Cardiac septum (tissue), 1 donor: Measurements from ENCODE around the gene PROKR1. TPM values are rescaled to one million over a fixed set of nuclear protein-coding genes. Genes with fewer than 3 reads are reported as not detected.
"Not testable (repeated sequence)": the region's sequence is repeated elsewhere in the genome, so short reads cannot be mapped to it uniquely, and the experiment has no call there.

ENCODE experiments used
- DNase-seq: peaks from one replicate; pipeline ENCODE4 v3.0.0-alpha.2; 2020; ENCODE audit warnings: low spot score
- intact Hi-C: fragments of 100-400 bp; cut with DNase I; formaldehyde crosslinking; loops from one replicate; pipeline ENCODE4 v1.14.0; 2022
- total RNA-seq: library from RNA; stranded (reverse); fragmentation: NEBNext Ultra II Directional; extraction: Animal tissue kit (Norgen Biotek cat#: 25700); gene quantifications from one replicate; pipeline ENCODE4 v1.2.1, GENCODE V29; 2021
- donor health status: DM: no; HTN: no; CAD: no.

PROKR1 gene
- total RNA-seq, 1 donor from 2014 or later, result 0.08 TPM

- intact Hi-C loops, result no loop called here
- no peak for DNase-seq
Measured at GRCh38 chr2:68653034-68653433, 9.7 kb downstream of the PROKR1 start.

DNA sequence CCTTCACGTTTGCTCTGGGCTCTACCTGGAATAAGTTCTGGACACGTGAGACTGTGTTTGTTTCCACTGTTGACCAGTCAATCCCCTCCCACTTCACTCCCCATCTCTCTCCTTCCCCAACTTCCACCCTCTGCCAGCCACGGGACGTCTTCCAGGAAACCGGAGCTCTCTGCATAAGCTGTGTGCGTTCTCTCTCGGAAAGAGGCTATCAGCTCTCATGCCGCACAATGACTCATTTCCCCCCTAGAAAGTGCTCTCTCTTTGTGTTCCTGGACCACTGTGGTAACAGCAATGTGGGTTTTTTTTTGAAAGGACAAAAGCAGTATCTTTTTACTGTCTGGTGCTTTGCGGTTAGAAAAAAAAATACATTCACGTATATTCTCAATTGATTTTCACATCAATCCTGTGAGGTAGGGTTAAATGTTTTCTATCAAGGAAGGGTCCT lies 10.2 kb downstream of the PROKR1 start:
- DNase-seq, result no peak

DNA sequence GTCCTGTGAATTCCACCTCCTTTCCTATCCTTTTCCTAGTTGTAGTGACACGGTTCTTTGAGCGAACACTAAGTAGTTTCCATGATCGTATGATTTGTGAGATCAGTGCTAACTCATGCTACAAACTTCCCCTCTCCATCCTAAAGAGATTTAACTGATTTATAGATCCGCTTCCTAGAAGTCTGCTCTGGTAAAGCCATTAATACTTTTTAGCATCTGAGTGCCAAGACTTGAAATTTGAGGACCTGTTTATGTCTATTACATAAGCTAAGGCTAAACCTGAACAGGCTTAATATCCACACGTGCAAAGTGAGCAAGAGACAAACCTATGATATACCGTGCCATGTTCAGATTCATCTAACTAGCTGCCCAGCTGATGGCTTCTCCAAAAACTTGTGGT lies 14.9 kb downstream of the PROKR1 start:
- DNase-seq, result no peak
- intact Hi-C loops, result no loop called here

More for the DNA sequence above, 10.2 kb downstream of the PROKR1 start:
- intact Hi-C loops, result no loop called here

- DNase-seq, result no peak
- intact Hi-C loops, result no loop called here
Measured at GRCh38 chr2:68659081-68659480, 15.7 kb downstream of the PROKR1 start.

DNA sequence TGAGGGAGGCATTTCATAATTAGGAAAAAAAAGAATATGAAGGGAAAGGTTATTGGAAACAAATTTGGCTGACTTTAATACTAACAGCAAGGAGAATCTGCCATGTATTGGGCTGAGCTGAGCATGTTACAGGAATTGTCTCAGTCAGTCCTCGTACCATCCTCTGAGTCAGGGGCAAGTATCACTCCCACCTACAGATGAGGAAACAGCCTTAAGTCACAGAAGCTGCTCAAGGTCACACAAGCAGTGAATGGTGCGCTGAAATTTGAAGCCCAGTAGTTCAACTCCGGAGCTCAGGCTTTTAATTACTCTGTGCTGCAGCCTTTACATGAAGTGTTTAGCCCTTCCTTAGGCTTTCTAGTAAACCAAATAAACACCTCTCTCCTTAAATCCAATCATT lies 17.3 kb downstream of the PROKR1 start:
- no peak for DNase-seq
- intact Hi-C loops, result no loop called here

DNA sequence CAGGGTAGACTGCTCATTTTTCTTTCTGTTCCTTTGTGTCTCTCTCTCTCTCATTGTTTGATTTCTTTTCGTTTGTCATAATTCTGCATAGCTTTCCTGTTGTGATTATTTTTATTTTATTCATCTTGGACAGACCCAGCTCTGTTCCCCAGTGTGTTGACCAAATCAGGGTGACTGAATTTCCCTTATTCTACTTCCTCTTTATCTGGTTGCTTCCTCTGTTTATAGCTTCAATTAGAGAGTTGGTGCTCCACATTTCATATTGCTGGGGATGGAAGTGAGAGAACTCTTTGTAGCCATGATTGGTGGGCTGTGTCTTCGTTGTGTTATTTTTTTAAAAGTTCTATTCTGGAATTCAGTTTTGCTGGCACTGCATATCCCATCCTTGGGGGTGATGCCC lies 19.1 kb downstream of the PROKR1 start:
- no peak for DNase-seq
- intact Hi-C loops, result no loop called here

DNA sequence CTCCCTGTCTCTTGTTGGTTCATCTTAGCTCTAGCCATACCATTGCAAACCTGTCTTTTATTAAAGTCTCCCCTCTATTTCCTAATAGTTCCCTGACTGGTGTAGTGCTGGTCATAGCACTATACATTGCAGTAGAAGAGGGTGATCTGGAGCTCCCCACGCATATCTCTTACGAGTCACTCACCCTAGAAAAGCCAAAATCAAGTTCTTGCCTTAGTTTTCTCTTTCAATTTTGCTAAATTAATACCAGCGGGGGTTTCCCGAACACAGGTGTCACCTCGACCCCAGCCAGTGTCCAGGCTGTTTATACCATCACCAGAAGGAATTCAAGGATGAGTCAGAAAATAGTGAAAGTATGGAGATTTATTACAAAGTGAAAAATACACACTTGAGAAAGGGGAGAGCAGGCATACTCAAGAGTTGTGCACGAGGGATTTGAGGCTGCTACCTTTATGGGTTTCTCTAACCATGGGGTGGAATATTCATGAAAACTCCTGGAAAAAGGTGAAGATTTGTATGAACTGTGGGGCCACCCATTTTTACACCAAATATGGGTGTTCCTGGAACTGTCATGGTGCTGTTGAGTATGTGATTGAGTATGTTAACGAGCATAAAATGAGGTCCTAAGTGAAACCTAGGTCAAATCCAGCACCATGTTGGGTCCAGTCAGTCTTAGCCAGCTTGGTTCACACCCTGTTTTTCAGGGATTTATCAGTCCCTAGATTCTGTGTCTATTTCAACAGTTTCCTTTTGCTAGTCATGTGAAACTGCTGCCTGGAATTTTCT lies 20.2 kb downstream of the PROKR1 start:
- DNase-seq, result no peak
- intact Hi-C loops, result no loop called here

GRCh38 chr2:68667371-68667770 lies 24.0 kb downstream of the PROKR1 start:
- intact Hi-C loops, result no loop called here
- no peak for DNase-seq

- DNase-seq, result no peak
- intact Hi-C loops, result no loop called here
Measured at GRCh38 chr2:68669651-68670050, 26.3 kb downstream of the PROKR1 start.

DNA sequence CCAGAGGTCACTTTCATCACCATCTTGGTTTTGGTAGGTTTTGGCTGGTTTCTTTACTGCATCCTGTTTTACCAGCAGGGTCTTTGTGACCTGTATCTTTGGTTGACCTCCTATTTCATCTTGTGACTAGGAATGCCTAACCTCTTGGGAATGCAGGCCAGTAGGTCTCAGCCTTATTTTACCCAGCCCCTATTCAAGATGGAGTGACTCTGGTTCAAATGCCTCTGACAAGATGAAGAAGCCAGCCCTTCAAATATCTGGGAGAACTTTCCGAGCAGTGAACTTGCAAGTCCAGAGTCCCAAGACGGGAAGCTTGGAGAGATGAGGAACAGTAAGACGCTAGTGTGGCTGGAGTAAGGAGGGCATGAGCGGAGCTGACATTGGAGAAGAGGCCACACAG lies 28.6 kb downstream of the PROKR1 start:
- no peak for DNase-seq
- intact Hi-C loops, result no loop called here

GRCh38 chr2:68673631-68674030 lies 30.3 kb downstream of the PROKR1 start:
- intact Hi-C loops, result no loop called here
- no peak for DNase-seq

DNA sequence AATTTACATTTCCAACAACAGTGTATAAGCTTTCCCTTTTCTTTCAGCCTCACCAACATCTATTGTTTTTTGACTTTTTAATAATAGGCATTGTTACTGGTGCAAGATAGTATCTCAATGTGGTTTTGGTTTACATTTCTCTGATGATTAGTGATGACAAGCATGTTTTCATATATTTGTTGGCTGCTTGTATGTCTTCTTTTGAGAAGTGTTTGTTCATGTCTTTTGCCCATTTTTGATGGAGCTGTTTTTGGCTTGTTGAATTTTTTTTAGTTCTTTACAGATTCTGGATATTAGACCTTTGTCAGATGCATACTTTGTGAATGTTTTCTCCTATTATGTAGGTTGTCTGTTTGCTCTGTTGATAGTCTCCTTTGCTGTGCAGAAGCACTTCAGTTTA lies 32.1 kb downstream of the PROKR1 start:
- intact Hi-C loops, result no loop called here
- DNase-seq, result no peak

- intact Hi-C loops, DNase-seq: not testable (repeated sequence)
Measured at GRCh38 chr2:68677837-68678236, 34.5 kb downstream of the PROKR1 start.

GRCh38 chr2:68679166-68679916 lies 36.0 kb downstream of the PROKR1 start:
- intact Hi-C loops, DNase-seq: not testable (repeated sequence)

GRCh38 chr2:68679917-68680267 lies 36.5 kb downstream of the PROKR1 start:
- intact Hi-C loops, DNase-seq: not testable (repeated sequence)

DNA sequence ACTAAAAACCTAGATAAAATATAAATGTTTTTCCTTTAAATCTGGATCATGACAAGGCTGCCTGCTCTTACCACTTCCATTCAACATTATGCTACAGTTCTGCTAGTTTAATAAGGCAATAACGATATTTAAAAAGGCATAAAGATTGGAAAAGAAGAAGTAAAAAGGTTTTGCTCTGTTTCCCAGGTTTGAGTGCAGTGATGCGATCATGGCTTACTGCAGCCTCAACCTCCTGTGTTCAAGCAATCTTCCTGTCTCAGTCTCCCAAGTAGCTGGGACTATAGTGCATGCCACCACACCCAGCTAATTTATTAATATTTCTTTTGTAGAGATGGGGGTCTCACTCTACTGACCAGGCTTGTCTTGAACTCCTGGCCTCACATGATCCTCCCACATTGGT lies 40.8 kb downstream of the PROKR1 start:
- no peak for DNase-seq
- intact Hi-C loops, result no loop called here

GRCh38 chr2:68686178-68686577 lies 42.8 kb downstream of the PROKR1 start:
- intact Hi-C loops, result no loop called here
- DNase-seq, result no peak

DNA sequence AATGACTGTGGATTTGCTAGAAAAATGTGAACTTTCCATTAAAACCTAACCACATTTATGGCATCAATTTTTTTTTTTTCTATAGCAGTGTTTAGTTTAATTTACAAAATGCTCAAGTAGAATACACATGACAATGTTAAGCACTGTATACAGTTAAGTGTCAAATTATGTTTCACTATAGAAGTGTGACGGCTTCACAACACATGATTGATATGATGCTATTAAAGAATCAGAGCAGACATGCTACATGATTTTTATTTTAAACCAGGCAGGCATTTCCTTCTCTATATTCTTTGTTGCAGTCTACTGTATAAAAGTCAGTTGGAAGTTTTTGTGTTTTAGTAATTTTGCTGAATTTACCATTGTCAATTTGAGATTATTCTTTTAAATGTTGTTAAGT lies 43.6 kb downstream of the PROKR1 start:
- intact Hi-C loops, result no loop called here
- no peak for DNase-seq

- intact Hi-C loops, result no loop called here
- DNase-seq, result no peak
Measured at GRCh38 chr2:68689553-68690537, 46.5 kb downstream of the PROKR1 start.

- no peak for DNase-seq
- intact Hi-C loops, result no loop called here
Measured at GRCh38 chr2:68690851-68691250, 47.5 kb downstream of the PROKR1 start.
